ENCODE measurements around the gene CALML3. TPM values are rescaled to one million over a fixed set of nuclear protein-coding genes. Genes with fewer than 3 reads are reported as not detected.

Gene CALML3
- total RNA-seq, 1 experiment from 2014 or later: not detected

DNA sequence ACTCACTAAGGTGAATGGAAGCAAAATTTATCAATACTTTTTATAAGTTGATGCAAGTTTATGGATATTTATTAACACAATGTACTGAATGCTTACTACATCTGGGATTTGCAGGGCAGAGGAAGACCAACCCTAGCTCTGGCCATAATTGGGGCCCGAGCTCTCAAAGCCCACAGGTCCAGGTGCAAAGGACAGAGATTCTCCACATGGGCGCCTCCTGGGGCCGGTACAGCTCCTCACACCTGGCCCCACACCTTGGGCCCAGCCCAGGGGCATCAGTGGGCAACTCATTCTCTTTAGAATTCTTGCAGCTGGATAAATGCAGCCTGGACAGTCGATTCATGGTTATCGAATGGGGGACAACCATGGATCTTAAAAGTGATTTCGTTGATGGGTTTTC, 47.1 kb downstream of the CALML3 start:
- no peak overlapping the region for H3K4me3 Mint-ChIP-seq

More for the DNA sequence above, 47.1 kb downstream of the CALML3 start:
- no peak overlapping the region for H2BK15ac ChIP-seq (ENCODE audit: low read depth, low read length)
- no peak overlapping the region for H2BK120ac ChIP-seq (ENCODE audit: low read depth, low read length, poor library complexity, severe bottlenecking)
- no peak overlapping the region for H2AK5ac ChIP-seq (ENCODE audit: insufficient read length, low read length)
- H3K23ac ChIP-seq (ENCODE audit: insufficient read length, low read depth, low read length): no peak overlapping the region
- H2AFZ ChIP-seq (ENCODE audit: low read length): no peak overlapping the region
- H4K5ac ChIP-seq (ENCODE audit: insufficient read length, low read depth, low read length): no peak overlapping the region
- H3K56ac ChIP-seq (ENCODE audit: insufficient read length, low read depth, low read length): no peak overlapping the region
- no peaks in the 10 kb centered on the region for H3K79me2 ChIP-seq (ENCODE audit: insufficient read depth, low read length)
- H4K91ac ChIP-seq (ENCODE audit: insufficient read length, low read depth, low read length): no peak overlapping the region
- no peak overlapping the region for H2BK20ac ChIP-seq (ENCODE audit: low read depth, low read length, poor library complexity, severe bottlenecking)
- no peak overlapping the region for H3T11ph ChIP-seq (ENCODE audit: low read length)
- no peaks in the 10 kb centered on the region for H3K27me3 ChIP-seq (ENCODE audit: insufficient read depth, low read length)
- no peak overlapping the region for H2BK12ac ChIP-seq (ENCODE audit: insufficient read length, low read depth, low read length)
- no peaks in the 10 kb centered on the region for H3K79me1 ChIP-seq (ENCODE audit: insufficient read depth, low read depth, low read length, poor library complexity, severe bottlenecking)
- no peak overlapping the region for H2BK5ac ChIP-seq (ENCODE audit: insufficient read length, low read length)
- H3K9me3 Mint-ChIP-seq: no peaks in the 10 kb centered on the region
- peaks cover 5 to 17% of the 10 kb centered on the region in 2 experiments; a peak in 3 of 4 replicates for H3K4me1 Mint-ChIP-seq
- H3K4me2 ChIP-seq (ENCODE audit: insufficient read depth, insufficient read length, low read length): no peak overlapping the region
- H3K4me1 ChIP-seq (ENCODE audit: insufficient read depth, low read length): no peaks in the 10 kb centered on the region
- no peaks in the 10 kb centered on the region for H4K20me1 ChIP-seq (ENCODE audit: control insufficient read depth, insufficient read depth, insufficient read length)
- no peak overlapping the region for H4K8ac ChIP-seq (replicated peaks; ENCODE audit: insufficient read length, low read depth, low read length)
- no peak overlapping the region for H3K27ac Mint-ChIP-seq
- H3K36me3 Mint-ChIP-seq (ENCODE audit: insufficient read depth in 1 of 3, low read depth in 3 of 3): no peaks in the 10 kb centered on the region
- no peak overlapping the region for H3K14ac ChIP-seq (ENCODE audit: insufficient read depth, low read length)
- H3K18ac ChIP-seq (ENCODE audit: insufficient read length, low read depth, low read length): no peak overlapping the region
- H3K23me2 ChIP-seq (ENCODE audit: insufficient read length, low read depth, low read length, poor library complexity, severe bottlenecking): no peaks in the 10 kb centered on the region
- no peak overlapping the region for H3K9ac ChIP-seq (ENCODE audit: extremely low read depth, insufficient read length, low read length)
- no peaks in the 10 kb centered on the region for H3K9me3 ChIP-seq (ENCODE audit: control insufficient read depth, low read depth, low read length)
- no peak for DNase-seq
- no peak overlapping the region for H3K4ac ChIP-seq (ENCODE audit: low read depth, low read length)
- no peak overlapping the region for H3K27ac ChIP-seq (ENCODE audit: insufficient read length, low read depth, low read length)
- peaks cover 3% of the 10 kb centered on the region; the same call in 1 of the 2 replicates for H3K27me3 Mint-ChIP-seq (ENCODE audit: low read depth)
- WGBS (ENCODE audit: extremely low coverage, insufficient read length, low lambda C conversion rate): no CpG with 5 or more reads among the region's 6 CpGs
- TF ChIP-seq CTCF (conservative IDR thresholded peaks at IDR 0.05): no peak

All from H9 (cell line).